ENCODE results near the gene EXOG. TPM values are rescaled to one million over a fixed set of nuclear protein-coding genes. Genes with fewer than 3 reads are reported as not detected.
A peak's percentile ranks its signal among the peaks of the same experiment; 100 is the strongest.

Gene EXOG
- total and polyA plus RNA-seq, 11 donors, result 18.3 to 35.9 (median 25.0) TPM

GRCh38 chr3:38500688-38501417 is 4.7 kb downstream of the EXOG start:
- Histone ChIP-seq H3K27me3 (no peaks in the 10 kb centered on the region), H3K27ac (peak overlapping the region; percentile 44 to 92 (median 78)), H3K36me3 (peaks cover 0 to 62% (median 52%) of the 10 kb centered on the region in 9 donors), H3K4me3 (no peak overlapping the region), H3K9me3 (no peaks in the 10 kb centered on the region), H3K4me1 (peaks cover 0 to 34% (median 12%) of the 10 kb centered on the region in 12 donors)
- no peak for TF ChIP-seq POLR2A (IDR thresholded peaks at IDR 0.05)
- TF ChIP-seq, protein P1, sequence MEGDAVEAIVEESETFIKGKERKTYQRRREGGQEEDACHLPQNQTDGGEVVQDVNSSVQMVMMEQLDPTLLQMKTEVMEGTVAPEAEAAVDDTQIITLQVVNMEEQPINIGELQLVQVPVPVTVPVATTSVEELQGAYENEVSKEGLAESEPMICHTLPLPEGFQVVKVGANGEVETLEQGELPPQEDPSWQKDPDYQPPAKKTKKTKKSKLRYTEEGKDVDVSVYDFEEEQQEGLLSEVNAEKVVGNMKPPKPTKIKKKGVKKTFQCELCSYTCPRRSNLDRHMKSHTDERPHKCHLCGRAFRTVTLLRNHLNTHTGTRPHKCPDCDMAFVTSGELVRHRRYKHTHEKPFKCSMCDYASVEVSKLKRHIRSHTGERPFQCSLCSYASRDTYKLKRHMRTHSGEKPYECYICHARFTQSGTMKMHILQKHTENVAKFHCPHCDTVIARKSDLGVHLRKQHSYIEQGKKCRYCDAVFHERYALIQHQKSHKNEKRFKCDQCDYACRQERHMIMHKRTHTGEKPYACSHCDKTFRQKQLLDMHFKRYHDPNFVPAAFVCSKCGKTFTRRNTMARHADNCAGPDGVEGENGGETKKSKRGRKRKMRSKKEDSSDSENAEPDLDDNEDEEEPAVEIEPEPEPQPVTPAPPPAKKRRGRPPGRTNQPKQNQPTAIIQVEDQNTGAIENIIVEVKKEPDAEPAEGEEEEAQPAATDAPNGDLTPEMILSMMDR (IDR thresholded peaks at IDR 0.05), result no peak
- ATAC-seq, result peak in 3 of 4 donors; percentile 52 to 84 (median 80)
- no peak for DNase-seq
- intact Hi-C loops (cut with DNase I), result no loop called here
- WGBS, 4 donors, result 48 to 58% (median 55%) methylated on average over 2 of the region's 2 CpGs

- Histone ChIP-seq H3K27ac (no peak overlapping the region), H3K36me3 (peaks cover 0 to 100% (median 95%) of the 10 kb centered on the region in 9 donors), H3K9me3 (no peaks in the 10 kb centered on the region), H3K4me3 (no peak overlapping the region), H3K27me3 (no peaks in the 10 kb centered on the region), H3K4me1 (peaks cover 0 to 8% (median 0%) of the 10 kb centered on the region in 12 donors)
- ATAC-seq (no peak), DNase-seq (no peak)
- 89 to 94% (median 92%) methylated on average over 2 of the region's 2 CpGs for WGBS, 4 donors
- TF ChIP-seq, protein P1 (IDR thresholded peaks at IDR 0.05), result no peak
- TF ChIP-seq POLR2A (IDR thresholded peaks at IDR 0.05), result no peak
- intact Hi-C loops (cut with DNase I), result no loop called here
Measured at GRCh38 chr3:38507120-38507519, 11.0 kb downstream of the EXOG start.

DNA sequence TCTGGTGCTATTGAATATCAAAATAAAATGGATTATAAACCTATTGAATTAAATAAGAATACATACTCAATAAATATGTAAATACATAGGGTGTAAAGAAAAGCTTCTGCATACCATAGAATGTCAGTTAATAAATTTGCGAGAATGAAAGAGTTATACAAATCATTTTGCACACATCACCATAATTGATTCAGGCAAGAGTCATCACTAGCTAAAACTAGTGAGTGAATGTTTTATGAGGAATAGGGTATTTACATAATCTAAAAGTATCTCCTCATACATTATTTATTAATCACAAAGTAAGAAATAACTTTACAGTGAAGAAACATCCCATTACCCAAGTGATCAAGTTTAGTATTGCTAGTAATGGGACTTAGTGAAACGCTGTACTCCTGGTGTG is 13.6 kb downstream of the EXOG start:
- Histone ChIP-seq H3K27me3 (no peaks in the 10 kb centered on the region), H3K36me3 (peaks cover 0 to 100% (median 94%) of the 10 kb centered on the region in 9 donors), H3K27ac (no peak overlapping the region), H3K4me3 (no peak overlapping the region), H3K4me1 (peaks cover 0 to 8% (median 0%) of the 10 kb centered on the region in 12 donors), H3K9me3 (no peaks in the 10 kb centered on the region)
- no peak for TF ChIP-seq POLR2A (IDR thresholded peaks at IDR 0.05)
- TF ChIP-seq, protein P1 (IDR thresholded peaks at IDR 0.05), result no peak
- no peak for ATAC-seq
- DNase-seq, result no peak
- WGBS, 4 donors, result 89 to 96% (median 92%) methylated on average over 2 of the region's 2 CpGs
- intact Hi-C loops (cut with DNase I), result no loop called here

GRCh38 chr3:38510631-38511030 is 14.5 kb downstream of the EXOG start:
- Histone ChIP-seq H3K27me3 (no peaks in the 10 kb centered on the region), H3K4me1 (peaks cover 0 to 2% (median 0%) of the 10 kb centered on the region in 12 donors), H3K36me3 (peaks cover 0 to 100% (median 94%) of the 10 kb centered on the region in 9 donors), H3K9me3 (no peaks in the 10 kb centered on the region), H3K4me3 (no peak overlapping the region), H3K27ac (no peak overlapping the region)
- intact Hi-C loops (cut with DNase I), result no loop called here
- ATAC-seq, result no peak
- TF ChIP-seq, protein P1 (IDR thresholded peaks at IDR 0.05), result no peak
- TF ChIP-seq POLR2A (IDR thresholded peaks at IDR 0.05), result no peak
- DNase-seq, result no peak
